Activated CD8-positive, alpha-beta memory T cell treated with anti-CD3 and anti-CD28 coated beads for 36 hours (primary cell): Measurements from ENCODE around the gene PIGK. TPM values are rescaled to one million over a fixed set of nuclear protein-coding genes. Genes with fewer than 3 reads are reported as not detected.

Experiments used
- CTCF ChIA-PET: fragments of 350-600 bp; sonication (Branson Sonifier 250); formaldehyde crosslinking; loops from one replicate; lab custom pipeline; 2021; ENCODE audit warnings: antibody characterized with exemption; lab: Charles Lee
- POLR2A ChIA-PET: fragments of 350-600 bp; sonication (Branson Sonifier 250); formaldehyde crosslinking; loops from one replicate; lab custom pipeline; 2021; ENCODE audit warnings: antibody characterized with exemption; lab: Charles Lee
- total RNA-seq, 2 experiments: library from RNA; stranded (reverse); gene quantifications; one replicate each; pipeline ENCODE4 v1.2.3, GENCODE V29; 2021

The PIGK gene
- total RNA-seq, 2 experiments from 2014 or later: 22.8 to 23.2 TPM

DNA sequence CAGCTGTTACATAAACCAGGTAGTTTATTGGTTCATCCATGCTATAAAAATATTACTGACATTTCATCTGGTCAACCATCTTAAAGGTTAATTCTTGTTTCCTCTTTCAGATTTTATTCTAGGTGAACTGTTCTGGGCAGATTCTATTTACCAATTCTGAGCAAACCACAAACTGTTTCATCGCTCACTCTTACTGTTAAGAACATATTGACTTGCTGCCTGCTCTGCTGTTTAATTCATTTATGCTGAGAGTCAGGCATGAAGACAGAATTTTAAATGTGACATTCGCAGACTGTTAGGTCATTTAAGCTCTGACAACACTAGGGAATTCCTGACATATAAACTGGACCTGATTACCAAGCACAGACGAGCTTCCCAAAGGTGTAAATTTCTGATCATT lies 98.3 kb downstream of the PIGK start:
- ChIA-PET CTCF (no interaction called here), POLR2A (no interaction called here)

GRCh38 chr1:77118712-77119111 lies 100.5 kb downstream of the PIGK start:
- CTCF ChIA-PET: no interaction called here
- POLR2A ChIA-PET: no interaction called here

- CTCF ChIA-PET: no interaction called here
Observed at GRCh38 chr1:77104672-77105071, 114.6 kb downstream of the PIGK start.

GRCh38 chr1:77103486-77103885 lies 115.7 kb downstream of the PIGK start:
- CTCF ChIA-PET: no interaction called here
- POLR2A ChIA-PET: no interaction called here

More at GRCh38 chr1:77104672-77105071, 114.6 kb downstream of the PIGK start:
- POLR2A ChIA-PET: no interaction called here

GRCh38 chr1:77100875-77101274 lies 118.4 kb downstream of the PIGK start:
- ChIA-PET POLR2A (no interaction called here), CTCF (no interaction called here)

GRCh38 chr1:77096496-77097255 lies 122.6 kb downstream of the PIGK start:
- CTCF ChIA-PET: no interaction called here
- POLR2A ChIA-PET: no interaction called here

DNA sequence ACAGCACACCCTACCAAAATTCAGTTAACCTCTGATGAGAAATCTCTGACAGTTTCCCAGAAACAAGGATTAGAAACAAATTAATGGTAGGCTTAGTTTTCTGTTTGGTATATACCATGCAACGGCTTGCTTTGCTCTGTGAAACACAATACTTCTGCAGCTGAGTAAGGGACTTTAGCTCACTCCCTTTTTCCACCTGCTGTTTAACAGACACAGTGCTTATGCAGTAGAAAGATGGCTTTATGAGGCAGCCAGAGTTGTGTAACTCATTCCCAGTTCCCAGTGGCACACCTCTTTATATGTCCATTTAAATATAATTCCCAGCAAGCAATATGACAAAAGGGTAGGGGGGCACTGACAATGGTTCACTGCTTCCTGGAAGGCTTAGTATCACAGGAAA lies 124.0 kb downstream of the PIGK start:
- ChIA-PET CTCF (no interaction called here), POLR2A (no interaction called here)

DNA sequence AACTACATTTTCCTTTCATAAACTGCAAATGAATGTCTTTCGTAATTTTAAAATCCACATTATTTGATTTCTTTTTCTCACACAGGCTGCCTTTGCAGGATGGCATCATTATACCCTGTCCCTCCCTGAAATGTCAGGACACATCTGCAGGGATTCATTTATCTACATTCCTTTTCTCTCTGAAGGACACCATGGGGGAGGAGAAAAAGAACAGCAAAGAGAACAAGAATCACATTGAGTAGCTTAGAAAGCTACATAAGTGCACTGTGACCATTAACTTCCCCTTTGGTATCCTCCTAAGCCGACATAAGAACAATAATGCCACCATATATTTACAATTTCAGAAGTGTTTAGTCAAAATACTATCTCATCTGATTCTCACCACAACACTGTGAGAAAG lies 129.5 kb downstream of the PIGK start:
- ChIA-PET POLR2A (no interaction called here), CTCF (no interaction called here)

- ChIA-PET CTCF (interaction anchor here (0.6 kb wide), 1 partner anchor 1149 kb away, joined by 5 read pairs; no protein-coding TSS in a partner anchor), POLR2A (no interaction called here)
Observed at GRCh38 chr1:77085109-77085508, 134.1 kb downstream of the PIGK start.

DNA sequence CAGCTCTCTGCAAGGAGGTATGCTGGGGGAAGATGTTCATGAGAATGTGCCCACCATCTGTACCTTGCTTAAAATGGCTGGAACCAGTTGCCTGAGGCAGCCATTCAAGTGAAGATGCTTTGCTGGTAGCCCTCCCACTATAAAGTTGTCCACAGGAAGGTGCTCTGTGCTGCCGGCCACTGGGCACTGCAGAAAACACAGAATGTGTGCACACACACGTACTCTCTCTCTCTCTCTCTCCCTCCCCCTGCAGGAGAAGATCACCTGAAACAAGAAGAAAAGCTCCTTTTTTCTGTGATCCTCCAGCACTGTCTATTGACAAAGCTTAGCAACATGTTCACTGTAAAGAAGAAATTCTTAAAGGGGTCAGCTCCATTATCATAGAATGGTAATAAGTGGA lies 134.8 kb downstream of the PIGK start:
- CTCF ChIA-PET: interaction anchor here (0.6 kb wide), 1 partner anchor 1149 kb away, joined by 5 read pairs; no protein-coding TSS in a partner anchor
- POLR2A ChIA-PET: no interaction called here

DNA sequence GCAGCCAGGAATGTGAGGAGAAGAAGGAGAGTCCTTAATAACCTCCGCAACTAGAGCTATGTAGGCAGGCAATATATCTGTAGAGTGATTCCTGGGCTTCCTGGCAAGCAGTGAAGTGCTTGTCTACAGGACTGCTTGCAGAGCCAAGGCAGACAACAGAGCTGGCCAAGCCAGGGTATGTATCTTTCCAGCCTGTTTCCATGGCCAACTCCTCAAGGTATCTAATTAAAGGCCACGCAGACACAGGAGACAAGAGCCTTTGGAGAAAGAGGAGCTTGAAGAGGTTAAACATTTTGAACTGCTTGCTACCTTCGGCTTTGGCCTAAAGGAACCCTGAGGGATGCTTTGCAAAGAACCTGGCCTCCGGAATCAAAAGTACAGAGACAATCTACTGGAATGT lies 137.4 kb downstream of the PIGK start:
- CTCF ChIA-PET: no interaction called here
- POLR2A ChIA-PET: no interaction called here

DNA sequence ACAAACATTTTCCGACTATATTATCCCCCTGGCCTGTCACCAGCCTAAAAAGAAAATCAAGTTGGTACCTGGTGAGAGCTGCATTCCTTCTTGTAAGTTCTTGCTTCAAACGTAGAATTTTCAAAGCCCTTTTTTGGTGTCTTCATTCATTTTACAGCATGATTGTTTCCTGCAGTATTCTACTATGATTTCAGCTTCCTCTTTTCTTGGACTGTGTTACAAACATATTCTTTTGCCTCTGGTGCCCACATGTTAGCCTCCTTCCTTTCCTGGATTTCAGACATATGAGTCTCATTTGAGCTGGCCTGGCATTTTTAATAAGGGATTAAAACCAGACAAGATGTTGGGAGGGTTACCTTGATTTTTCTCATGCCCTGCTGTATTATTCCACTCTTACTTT lies 142.5 kb downstream of the PIGK start:
- CTCF ChIA-PET: no interaction called here
- POLR2A ChIA-PET: no interaction called here

DNA sequence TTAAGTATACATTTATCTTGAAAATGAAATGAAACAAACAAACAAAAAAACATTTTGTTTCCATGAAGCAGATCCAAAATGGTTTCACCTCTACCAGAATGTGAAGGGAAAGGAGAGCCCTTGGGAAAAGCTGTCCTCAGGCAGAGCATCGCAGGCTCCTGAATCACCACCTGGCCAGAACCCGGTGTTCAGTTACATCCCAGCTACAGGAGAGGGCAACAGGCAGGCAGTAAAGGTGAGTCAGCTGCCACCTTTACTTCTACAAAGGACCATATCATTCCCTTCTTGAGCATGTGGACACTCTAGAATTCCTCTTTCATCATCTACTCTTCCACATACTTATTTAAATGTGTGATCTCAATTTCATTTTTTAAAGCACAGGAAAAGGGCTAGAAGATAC lies 151.2 kb downstream of the PIGK start:
- ChIA-PET POLR2A (no interaction called here), CTCF (no interaction called here)

- POLR2A ChIA-PET: no interaction called here
Observed at GRCh38 chr1:77065693-77066342, 153.4 kb downstream of the PIGK start.

GRCh38 chr1:77064246-77064645 lies 155.0 kb downstream of the PIGK start:
- CTCF ChIA-PET: no interaction called here
- POLR2A ChIA-PET: no interaction called here

More at GRCh38 chr1:77065693-77066342, 153.4 kb downstream of the PIGK start:
- CTCF ChIA-PET: no interaction called here

DNA sequence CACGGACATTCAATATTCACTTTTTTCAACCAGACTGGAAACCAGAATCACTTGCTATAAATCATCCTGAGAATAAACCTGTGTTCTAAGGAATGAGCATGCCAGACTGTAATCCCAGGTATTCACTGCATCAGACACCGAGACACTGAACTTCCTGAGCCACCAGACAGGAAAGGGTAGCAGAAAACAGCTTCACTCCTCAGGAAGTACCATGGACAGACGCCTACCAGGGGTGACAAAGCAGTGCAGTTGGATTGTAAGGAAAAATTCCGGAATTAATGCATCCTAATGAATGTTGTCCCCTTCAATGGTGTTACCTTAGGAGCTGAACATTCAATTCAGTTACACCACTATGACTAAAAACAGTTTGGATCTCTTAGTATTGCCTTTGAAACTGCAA lies 156.1 kb downstream of the PIGK start:
- CTCF ChIA-PET: no interaction called here
- POLR2A ChIA-PET: no interaction called here

GRCh38 chr1:77061162-77061561 lies 158.1 kb downstream of the PIGK start:
- POLR2A ChIA-PET: no interaction called here
- CTCF ChIA-PET: no interaction called here

GRCh38 chr1:77060000-77060399 lies 159.2 kb downstream of the PIGK start:
- POLR2A ChIA-PET: no interaction called here
- CTCF ChIA-PET: no interaction called here

- CTCF ChIA-PET: no interaction called here
- POLR2A ChIA-PET: no interaction called here
Observed at GRCh38 chr1:77057994-77058585, 161.1 kb downstream of the PIGK start.

GRCh38 chr1:77056525-77056924 lies 162.7 kb downstream of the PIGK start:
- CTCF ChIA-PET: no interaction called here
- POLR2A ChIA-PET: no interaction called here

DNA sequence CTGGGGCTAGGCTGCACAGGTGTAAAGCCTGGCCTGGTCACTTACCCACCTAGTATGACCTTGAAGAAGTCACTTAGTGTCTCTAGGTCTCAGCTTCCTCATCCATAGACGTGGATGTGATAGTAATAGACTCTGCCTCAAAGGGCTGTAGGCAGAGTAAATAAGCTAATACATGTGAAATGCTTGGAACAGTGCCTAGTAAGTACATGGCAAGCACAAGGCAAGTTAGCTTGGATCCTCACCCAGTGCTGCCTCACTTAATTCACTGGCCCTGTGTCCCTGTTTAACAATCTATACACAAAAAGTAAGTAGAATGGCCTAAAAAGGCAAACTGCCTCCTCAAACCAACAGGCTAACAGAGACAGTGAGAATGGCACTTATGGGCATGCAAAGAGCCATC lies 167.8 kb downstream of the PIGK start:
- CTCF ChIA-PET: no interaction called here
- POLR2A ChIA-PET: no interaction called here
